Activated effector memory CD4-positive, alpha-beta T cell treated with Interleukin-2 at 50 U/mL for 16 hours (primary cell): Measurements from ENCODE around the gene ACTR2.
A peak's percentile ranks its signal among the peaks of the same experiment; 100 is the strongest.
"Not testable (repeated sequence)": the region's sequence is repeated elsewhere in the genome, so short reads cannot be mapped to it uniquely, and the experiment has no call there.

ENCODE experiments used
- DNase-seq: peaks from one replicate; pipeline ENCODE4 v3.0.0-alpha.2; 2020

Gene ACTR2

DNA sequence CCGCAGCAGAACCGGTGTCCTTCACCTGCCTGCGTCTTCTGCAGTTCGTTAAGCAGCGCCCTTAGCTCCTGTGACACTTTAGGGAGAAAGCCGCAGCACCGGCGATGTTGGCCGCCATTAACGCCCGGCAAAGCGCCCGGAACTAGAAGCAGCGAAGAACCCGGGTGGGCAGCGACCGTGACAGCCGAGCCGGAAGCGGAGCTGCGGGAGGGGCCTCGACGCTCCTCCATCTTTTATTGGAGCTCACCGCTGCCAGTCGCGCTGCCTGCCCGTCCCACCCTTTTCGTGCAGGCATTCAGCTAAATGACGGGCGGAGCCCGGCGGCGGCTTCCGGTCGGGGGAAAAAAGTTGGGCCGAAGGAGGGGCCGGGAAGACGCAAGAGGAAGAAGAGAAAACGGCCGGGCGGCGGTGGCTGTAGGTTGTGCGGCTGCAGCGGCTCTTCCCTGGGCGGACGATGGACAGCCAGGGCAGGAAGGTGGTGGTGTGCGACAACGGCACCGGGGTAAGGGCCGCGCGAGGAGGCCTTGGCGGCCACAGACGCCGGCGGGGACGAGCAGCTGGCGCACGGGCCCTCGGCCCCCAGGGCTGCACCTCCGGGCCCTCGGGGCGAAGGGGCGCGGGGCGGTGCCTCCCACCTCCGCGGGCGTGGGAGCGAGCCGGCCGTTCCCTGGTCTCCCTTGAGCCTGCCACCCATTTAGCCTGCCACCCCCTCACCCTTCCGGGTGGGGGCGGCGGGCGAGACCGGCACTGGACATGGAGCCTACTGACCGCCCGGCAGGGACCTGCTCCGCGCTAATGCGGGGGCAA, at the start of gene ACTR2:
ACTR2 (plus strand) TSS at position 376 of the 807 bp plus-strand sequence; CDS start at position 455, 79 bp downstream.
- DNase-seq: peak; percentile 93

DNA sequence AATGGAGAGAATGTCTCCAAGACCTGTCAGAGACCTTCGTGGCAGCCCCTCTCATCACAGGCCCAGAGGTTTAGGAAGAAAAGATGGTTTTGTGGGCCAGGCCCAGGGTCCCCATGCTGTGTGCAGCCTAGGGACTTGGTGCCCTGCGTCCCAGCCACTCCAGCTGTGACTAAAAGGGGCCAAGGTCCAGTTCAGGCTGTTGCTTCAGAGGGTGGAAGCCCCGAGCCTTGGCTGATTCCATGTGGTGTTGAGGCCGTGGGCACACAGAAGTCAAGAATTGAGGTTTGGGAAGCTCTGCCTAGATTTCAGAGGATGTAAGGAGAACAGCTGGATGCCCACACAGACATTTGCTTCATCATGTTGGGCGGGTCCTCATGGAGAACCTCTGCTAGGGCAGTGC, 45.1 kb upstream of the ACTR2 start:
- no peak for DNase-seq

DNA sequence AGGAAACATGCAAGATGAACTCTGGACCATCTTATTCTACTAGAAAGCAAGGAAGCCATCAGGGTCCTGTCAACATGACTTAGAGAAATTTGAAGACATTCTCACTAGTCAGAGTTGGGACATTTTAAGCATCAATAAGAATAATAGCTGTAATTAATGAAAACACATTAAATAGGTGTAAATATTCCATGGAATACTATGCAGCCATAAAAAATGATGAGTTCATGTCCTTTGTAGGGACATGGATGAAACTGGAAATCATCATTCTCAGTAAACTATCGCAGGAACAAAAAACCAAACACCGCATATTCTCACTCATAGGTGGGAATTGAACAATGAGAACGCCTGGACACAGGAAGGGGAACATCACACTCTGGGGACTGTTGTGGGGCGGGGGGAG, 44.2 kb upstream of the ACTR2 start:
- DNase-seq: not testable (repeated sequence)

DNA sequence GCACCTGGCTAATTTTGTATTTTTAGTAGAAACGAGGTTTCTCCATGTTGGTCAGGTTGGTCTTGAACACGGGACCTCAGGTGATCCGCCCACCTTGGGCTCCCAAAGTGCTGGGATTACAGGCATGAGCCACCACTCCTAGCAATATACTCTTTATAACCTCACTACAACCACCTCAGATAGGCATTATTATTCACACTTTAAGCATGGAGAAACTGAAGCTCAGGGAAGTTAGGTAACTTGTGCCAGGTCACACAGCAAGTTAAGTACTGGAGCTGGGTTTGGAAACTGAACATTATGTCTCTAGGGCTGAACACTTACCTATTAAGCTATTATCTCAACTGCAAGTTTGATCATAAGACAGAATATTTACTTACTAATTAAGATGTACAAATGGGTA, 42.6 kb upstream of the ACTR2 start:
- no peak for DNase-seq

DNA sequence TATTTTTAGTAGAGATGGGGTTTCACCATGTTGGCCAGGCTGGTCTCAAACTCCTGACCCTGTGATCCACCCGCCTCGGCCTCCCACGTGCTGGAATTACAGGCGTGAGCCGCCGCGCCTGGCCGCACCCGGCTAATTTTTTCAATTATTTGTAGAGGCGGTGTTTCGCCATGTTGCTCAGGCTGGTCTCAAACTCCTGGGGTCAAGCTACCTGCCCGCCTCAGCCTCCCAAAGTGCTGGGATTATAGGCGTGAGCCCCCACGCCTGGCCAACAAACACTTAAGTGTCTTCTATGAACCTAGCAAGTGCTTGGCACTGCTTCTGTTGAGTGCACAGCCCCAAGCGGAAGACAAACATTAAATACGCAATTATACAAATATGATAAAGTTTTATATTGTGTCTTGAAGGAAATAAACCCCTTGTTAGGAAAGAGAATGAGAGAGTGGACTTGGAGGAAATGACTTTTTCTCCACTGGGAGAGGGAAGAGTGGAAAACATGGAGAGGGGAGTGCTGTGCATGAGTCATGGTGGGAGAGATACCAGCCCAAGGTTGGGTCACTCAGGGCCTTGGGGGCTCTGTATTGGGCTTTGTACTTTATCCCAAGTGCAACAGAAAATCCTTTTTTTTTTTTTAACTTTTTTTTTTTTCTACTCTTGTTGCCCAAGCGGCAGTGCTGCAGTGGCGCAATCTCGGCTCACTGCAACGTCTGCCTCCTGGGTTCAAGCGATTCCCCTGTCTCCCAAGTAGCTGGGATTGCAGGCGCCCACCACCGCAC, 41.4 kb upstream of the ACTR2 start:
- DNase-seq: no peak

DNA sequence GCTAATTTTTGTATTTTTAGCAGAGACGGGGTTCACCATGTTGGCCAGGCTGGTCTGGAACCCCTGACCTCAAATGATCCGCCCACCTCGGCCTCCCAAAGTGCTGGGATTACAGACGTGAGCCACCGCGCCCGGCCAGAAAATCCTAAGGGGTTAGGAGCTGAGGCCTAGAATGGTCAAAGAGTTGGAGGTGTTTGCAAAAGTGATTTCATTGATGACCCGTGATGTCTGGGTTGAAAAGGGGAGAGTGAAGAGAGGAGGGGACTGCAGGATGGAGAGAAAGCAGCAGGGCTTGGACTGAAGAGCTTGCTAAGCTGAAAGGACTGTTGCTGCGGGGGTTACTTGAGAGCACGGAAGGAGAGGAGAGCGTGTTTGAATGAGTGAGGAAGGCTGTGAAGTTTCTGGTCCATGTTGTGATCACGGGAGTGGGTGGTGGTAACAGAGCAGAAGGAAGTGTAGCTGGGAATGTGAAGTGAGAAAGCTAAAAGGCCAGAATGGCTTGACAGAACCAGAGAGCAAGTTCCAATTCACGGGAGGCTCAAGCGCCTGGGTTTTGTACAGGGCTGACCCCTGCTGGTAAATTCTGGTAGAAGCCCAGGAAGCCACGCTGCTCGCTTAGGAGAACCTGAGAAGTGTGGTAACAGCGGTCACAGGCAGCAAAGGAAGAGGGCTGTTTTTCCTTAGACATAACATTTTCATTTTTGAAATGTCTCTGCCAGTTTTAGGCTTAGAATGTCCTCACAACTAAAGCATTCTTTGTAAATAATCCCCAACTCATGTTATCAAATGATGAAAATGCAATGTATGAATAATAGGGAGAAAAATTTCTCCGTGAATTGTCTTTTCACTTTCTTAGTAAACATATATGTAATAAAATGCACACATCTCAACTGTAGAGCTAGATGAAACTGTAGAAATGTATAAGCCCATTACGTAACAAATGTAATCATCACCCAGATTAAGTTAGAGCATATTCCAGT, 40.5 kb upstream of the ACTR2 start:
- peak; percentile 40 for DNase-seq

DNA sequence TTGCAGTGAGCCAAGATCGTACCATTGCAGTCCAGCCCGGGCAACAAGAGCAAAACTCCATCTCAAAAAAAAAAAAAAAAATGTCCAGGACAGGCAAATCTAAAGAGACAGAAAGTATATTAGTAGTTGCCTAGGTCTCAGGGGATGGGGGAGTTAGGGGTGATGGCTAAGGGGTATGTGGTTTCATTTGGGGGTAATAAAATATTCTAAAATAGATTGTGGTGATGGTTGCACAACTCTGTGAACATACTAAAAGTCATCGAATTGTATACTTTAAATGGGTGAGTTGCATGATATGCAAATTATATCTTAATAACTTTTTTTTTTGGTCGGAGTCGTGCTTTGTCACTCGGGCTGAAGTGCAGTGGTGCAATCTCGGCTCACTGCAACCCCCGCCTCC, 34.2 kb upstream of the ACTR2 start:
- no peak for DNase-seq

DNA sequence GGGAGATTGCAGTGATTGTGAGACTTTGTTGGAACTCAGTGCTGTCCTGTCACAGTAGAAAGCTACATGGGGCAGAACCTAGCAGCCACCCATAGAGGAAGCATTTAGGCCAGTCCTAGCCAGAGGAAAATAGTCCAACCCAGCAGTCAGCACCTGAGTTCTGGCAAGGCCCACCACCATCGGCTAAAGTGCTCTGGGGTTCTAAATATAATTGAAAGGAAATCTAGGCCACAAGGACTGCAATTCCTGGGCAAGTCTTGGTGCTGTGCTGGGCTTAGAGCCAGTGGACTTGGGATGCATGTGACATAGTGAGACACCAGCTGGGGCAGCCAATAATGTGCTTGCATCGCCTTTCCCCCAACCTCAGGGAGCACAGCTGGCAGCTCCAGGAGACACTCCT, 28.9 kb upstream of the ACTR2 start:
- no peak for DNase-seq

DNA sequence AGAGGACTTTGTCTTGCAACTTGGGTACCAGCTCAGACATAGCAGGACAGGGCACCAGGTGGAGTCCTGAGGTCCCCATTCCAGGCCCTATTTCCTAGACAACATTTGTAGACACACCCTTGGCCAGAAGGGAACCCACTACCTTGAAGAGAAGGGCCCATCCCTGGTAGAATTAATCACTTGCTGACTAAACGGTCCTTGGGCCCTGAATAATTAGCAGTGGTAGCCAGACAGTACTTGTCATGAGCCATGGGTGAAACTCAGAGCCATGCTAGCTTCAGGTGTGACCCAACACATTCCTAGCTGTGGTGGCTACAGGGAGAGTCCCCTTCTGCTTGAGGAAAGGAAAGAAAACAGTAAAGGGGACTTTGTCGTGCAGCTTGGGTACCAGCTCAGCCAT, 28.5 kb upstream of the ACTR2 start:
- DNase-seq: no peak

DNA sequence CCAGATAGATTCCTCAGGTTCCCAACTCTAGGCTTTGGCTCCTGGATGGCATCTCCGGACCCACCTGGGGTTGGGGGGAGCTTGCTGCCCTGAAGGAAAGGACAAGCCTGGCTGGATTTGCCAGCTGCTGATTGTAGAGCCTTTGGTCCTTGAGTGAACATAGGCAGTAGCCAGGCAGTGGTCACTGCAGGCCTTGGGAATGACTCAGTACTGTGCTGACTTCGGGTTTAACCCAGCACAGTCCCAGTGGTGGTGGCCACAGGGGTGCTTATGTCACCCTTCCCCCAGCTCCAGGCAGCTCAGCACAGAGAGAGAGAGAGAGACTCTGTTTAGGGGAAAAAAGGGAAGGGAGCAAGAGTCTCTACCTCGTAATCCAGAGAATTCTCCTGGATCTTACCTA, 27.7 kb upstream of the ACTR2 start:
- no peak for DNase-seq

DNA sequence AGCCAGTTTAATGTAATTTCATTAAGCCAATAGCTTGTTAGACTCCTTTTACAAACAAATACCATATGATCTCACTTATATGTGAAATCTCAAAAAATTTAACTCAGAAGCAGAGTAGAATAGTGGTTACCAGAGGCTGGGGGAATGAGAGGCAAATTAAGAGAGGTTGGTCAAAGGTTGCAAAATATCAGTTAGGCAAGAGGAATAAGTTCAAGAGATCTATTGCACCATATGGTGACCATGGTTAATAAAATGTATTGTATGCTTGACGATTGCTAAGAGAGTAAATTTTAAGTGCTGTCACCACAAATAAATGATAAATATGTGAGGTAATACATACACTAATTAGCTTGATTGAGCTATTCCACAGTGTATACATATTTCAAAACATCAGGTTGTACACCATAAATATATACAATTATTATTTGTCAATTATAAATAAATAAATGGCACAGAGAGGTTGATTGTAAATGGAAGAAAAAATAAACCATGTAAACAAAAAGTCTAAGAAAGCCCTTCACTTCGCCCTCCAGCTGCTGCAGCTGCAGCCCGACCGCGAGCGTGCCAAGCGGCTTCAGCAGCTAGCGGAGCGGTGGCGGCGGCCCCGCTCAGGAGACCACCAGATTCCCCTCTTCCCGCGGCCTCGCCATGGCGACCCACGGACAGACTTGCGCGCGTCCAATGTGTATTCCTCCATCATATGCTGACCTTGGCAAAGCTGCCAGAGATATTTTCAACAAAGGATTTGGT, 23.0 kb upstream of the ACTR2 start:
- DNase-seq: no peak

DNA sequence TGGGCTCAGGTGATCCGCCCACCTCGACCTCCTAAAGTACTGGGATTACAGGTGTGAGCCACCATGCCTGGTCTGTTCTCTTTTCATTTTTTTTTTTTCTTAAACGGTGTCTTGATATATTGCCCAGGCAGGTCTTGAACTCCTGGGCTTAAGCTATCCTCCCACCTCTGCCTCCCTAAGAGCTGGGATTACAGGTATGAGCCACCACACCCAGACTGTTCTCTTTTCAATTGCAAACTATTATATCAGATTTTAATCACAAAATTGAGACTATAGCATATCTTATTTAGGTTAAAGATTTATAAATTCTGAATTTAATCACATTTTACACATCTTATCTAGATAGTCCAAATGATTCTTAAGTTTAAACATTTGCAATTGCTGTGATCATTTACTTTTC, 15.5 kb upstream of the ACTR2 start:
- no peak for DNase-seq

DNA sequence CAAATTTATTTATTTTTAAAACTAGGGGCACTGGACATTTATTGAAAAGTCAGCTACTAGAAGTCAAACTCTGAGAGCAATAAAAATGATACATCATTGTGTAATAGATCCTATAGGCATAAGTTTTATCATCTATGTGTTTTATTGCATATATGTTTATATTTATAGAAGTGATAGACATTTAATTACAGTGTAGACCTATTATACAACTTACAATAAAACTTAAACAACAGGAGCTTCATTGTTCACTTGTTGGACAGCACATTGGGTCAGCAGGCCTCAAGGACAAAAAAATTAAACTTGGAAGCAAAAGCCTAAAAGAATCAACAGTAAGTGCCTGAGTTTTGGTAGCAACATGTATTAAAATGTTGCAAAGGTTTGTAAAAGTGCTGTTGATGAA, 15.0 kb upstream of the ACTR2 start:
- no peak for DNase-seq

DNA sequence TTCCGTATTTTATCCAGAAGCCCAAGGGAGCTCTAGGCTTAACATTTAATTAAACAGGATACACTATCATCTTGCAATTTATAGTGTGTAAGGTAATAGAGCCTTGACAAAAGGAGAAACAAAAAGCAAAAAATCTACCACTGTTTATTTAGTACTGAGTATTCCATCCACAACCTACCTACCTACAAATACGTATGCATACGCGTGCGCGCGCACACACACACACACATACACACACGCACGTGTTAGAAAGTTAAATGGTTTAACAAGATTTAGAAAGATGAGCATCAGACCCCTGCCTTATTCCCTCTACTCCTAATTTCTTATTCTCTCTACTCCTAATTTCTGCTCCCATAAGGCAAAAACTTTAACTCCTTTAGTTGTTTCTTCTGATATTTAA, 14.6 kb upstream of the ACTR2 start:
- DNase-seq: no peak

DNA sequence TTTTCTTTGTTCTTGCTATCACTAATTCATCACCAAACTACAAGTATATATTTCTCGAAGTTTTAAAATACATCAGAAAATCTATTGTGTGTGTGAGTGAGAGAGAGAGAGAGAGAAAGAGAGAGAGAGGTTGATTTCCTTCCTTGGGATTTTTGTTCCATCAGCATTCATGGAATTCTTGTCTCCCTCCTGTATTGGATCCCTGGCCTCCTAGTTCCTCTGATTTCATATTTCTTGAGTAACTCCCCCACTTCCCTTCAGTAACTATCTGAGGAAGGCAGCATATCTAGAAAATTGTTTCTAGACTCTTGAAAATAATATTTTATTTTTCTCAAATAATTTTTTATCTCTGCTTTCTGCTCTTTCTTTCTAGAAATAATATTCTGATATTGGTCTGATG, 13.3 kb upstream of the ACTR2 start:
- DNase-seq: no peak

DNA sequence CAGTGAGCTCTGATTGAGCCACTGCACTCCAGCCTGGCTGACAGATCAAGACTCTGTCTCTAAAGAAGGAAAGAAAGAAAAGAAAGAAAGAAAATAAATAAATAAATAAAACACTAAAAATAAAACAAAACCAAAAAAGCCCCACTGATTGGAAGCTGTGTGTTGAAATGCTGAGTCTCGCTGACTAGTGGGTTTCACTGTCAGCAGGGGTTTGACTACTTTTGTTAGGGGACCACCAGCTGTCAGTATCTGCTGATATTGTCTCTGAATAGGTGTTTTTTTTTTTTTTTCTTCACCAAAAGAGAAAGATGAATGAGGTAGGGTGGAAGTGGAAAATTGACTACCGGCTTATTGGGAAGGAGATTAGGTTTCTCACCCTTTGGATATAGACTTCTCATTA, 12.8 kb upstream of the ACTR2 start:
- no peak for DNase-seq

DNA sequence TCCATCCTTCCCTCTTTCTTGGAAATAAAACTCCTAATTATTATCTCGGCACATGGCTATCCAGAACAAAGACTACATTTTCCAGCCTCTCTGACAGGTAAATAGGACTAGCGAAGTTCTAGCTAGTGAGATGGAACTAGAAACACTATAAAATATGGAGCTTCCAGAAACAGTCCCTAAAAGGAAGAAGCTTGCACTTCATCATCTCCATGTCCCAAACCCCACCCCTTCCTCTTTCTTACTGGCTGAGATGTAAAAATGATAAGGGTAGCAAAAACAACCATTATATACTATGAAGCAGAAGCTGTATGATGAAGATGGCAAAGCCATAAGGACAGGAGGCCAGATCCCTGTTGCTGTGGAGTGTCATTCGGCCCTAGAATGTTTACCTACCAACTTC, 11.7 kb upstream of the ACTR2 start:
- no peak for DNase-seq

DNA sequence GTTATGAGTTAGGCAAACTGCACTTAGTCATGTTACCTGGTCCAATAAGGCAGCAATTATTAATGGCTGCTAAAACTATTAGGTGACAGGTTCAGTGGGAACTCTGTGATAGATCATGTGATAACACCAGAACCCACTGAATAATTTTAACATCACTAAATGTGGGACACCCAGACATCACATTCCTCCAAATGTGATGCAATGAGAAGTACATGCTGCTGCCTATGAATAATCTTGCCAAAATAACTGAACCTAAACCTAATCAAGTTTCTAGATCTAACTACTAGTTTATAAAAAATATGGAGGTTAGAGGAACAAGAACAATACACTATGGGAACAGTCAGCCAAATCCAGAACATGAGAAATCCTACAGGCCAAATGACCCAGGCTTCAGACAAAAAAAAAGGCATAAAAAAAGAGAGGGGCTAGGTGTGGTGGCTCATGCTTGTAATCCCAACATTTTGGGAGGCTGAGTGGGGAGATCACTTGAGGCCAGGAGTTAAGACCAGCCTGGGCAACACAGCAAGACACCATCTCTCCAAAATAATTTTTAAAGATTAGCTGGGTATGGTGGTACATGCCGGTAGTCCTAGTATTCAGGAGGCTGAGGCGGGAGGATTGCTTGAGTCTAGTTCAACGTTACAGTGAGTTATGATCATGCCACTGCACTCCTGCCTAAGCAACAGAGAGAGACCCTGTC, 7.0 kb upstream of the ACTR2 start:
- DNase-seq: no peak

DNA sequence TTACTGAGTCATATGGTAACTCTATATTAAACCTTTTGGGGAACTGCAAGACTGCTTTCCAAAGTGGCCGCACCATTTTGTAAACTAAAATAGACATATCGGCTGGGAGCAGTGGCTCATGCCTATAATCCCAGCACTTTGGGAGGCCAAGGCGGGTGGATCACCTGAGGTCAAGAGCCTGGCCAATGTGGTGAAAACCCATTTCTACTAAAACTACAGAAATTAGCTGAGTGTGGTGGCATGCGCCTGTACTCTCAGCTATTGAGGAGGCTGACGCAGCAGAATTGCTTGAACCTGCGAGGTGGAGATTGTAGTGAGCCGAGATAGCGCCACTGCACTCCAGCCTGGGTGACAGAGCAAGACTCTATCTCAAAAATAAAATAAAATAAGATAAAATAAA, 6.4 kb upstream of the ACTR2 start:
- DNase-seq: not testable (repeated sequence)

DNA sequence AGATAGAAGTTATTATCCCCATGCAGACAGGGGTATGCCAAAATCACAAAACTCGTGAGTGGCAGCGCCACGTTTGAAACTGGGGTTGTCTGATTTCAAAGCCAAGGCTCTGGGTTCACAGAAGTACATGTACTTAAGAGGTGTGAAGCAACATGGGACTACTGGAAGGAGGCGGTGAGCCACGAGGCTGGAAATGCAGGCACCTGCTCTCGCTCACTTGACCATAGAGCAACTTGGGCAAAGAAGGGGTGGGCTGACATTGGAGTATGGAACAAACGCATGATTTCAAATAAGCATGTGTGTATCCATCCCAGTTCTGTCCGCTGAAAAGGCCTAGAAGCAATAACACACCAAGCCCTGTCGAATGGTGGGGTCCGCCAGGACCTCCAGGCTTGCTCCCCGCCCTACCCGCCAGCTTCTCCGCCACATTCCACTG, 593 bp upstream of the ACTR2 start:
- DNase-seq: peak; percentile 13

DNA sequence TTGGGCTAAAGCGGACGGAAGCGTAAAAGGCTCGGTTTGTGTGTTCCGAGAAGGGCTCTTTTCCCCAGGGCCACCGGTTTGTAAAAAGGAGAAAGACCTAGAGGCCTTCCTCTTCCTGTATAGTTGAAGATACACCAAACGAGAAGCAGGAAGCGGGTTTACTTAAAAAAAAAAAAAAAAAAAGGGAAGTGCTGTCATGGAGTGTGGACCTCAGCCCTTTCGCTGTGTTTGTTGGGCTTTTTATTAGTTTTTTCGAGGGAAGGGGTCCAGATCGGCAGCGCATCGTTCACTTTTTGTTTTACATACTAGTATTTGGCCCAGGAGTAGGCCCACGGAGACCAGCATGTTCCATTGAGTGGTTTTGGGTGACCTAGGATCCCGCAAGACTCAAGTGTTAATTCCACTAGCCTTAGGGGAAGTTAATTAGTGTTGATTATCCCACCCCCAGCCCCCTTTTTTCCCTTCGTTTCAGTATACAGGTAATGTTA, 676 bp downstream of the ACTR2 start:
- DNase-seq: no peak

DNA sequence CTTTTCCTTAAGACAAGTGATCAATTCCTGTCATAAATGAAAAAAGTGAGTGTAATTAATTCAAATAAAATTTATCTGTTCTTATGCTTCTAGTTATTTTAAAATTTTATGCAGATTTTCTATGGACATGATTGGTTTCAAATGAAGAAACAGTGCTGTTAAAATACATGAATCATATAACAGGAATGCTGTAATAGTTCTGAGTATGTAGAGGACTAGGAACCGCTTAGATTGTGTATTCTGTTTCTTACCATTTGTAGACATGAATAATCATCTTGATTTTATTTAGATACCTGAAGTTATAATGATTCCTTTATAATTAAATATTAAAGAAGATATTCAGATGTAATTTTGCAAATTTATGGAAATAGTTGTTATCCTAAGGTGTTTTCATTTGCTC, 3.5 kb downstream of the ACTR2 start:
- DNase-seq: no peak
